Mesenteric fat pad (tissue), 1 donor: ENCODE measurements around the gene PSMB11. TPM values are rescaled to one million over a fixed set of nuclear protein-coding genes. Genes with fewer than 3 reads are reported as not detected.
"Not testable (repeated sequence)": the region's sequence is repeated elsewhere in the genome, so short reads cannot be mapped to it uniquely, and the experiment has no call there.

Experiments
- DNase-seq: peaks from one replicate; pipeline ENCODE4 v3.0.0-alpha.2; 2020; ENCODE audit warnings: low spot score
- long read RNA-seq: library from polyadenylated mRNA; unstranded; transcript quantifications from one replicate; pipeline ENCODE4 v2.0.0, GENCODE V29; 2020
- total RNA-seq: library from RNA; stranded (reverse); fragmentation: NEBNext Ultra II Directional; extraction: Animal tissue kit (Norgen Biotek cat#: 25700); gene quantifications from one replicate; pipeline ENCODE4 v1.2.1, GENCODE V29; 2021
- donor health status: DM: yes; HTN: yes; CAD: no.

The PSMB11 gene
- total RNA-seq: not detected
- long read RNA-seq: 0 reads

- DNase-seq: no peak
Observed at GRCh38 chr14:23042162-23042965, at the start of gene PSMB11. PSMB11 (plus strand) TSS chr14:23042212; CDS start chr14:23042226, 14 bp downstream.

GRCh38 chr14:22993517-22993916 is 48.5 kb upstream of the PSMB11 start:
- DNase-seq: no peak

- DNase-seq: no peak
Observed at GRCh38 chr14:22994762-22995275, 47.2 kb upstream of the PSMB11 start.

- DNase-seq: peak; percentile 62
Observed at GRCh38 chr14:22995889-22996625, 46.0 kb upstream of the PSMB11 start.

DNA sequence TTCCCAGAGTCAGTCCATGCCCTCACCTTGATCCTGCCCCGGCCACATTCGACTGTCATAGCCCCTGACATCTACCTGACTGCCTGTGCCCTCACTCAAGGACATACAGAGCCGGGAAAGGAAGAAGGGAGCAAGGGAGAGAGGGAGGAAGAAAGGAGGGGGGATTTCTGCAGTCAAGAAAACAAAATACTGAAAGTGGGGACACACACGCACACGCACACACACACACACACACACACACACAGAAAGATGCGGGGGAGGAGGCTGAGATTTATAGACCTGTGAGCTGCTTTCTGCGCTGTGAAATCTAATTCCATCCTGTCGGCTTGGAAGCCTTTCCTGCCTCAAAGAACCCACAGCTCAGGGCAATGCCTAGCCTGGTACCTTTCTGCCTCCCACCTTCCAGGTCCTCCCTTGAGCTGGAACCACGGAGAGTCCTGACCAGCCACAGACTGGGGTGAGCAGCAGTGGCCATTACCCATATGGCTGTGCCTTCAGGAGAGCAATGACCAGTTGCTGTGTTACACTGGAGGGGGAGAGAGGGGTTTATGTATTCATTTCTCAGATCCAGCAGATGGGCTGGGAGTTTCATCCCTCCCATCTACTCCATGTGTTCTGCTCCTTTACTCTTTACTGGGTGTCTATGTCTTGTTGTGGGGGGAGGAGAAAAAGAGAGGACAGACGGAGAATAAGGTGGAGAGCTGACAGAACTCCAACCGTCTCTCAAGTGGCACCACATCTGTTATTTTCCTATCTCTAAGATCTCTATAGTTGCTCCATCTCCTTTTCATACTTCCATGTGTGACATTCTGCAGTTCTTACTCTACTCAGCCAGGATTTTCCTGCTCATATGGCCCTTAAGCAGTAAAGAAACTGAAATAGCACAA is 45.0 kb upstream of the PSMB11 start:
- DNase-seq: peak; percentile 55

DNA sequence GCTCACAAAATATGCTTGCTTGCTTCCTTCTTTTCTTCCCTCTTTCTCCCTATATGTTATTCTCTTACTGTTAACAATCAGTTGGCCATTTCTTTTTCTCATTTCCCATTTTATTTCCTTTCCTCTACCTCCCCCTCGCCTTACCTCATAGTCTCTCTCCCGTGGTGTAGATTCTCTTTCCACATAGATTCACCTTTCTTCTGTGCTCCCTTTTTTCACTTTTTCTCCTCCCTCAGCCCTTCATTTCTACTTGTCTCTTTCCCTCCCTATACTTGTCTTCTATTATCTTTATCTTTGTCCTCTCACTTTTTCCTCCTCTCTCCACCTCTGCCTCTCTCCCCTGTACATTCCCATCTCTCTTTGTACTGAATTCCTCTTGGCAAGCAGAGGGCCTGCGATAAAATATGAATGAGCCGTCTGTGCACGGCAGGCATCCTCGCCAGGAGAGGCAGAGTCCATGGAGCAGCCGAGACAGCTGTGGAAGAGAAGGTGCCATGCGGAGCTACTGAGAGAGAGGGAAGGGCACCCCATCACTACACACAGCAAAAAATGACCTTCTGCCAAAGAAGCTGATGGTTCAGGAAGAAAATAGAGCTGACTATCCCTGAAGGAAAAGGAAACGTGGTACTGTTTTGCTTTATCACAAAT is 44.2 kb upstream of the PSMB11 start:
- peak; percentile 18 for DNase-seq

- DNase-seq: peak; percentile 85
Observed at GRCh38 chr14:22998329-22999012, 43.5 kb upstream of the PSMB11 start.

DNA sequence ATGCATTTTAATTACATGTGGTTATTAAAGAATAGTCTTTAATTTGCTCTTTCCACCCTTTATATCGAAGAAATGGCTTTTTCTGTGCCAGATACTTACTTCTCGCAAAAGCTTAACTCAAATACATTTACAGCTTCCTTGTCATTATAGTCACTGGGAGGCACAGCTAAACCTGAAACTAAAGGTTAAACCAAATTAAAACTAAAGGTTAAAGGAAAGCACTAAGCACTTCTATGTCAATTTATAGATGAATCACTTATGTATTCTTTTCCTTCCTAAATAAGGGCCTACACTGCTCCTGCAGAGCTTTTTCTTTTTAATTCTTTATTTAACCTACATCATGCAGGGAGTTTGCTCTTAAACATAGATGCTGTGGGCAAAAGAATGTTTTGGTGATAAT is 41.2 kb upstream of the PSMB11 start:
- DNase-seq: no peak

GRCh38 chr14:23002592-23002991 is 39.4 kb upstream of the PSMB11 start:
- no peak for DNase-seq

GRCh38 chr14:23004274-23004673 is 37.7 kb upstream of the PSMB11 start:
- DNase-seq: not testable (repeated sequence)

DNA sequence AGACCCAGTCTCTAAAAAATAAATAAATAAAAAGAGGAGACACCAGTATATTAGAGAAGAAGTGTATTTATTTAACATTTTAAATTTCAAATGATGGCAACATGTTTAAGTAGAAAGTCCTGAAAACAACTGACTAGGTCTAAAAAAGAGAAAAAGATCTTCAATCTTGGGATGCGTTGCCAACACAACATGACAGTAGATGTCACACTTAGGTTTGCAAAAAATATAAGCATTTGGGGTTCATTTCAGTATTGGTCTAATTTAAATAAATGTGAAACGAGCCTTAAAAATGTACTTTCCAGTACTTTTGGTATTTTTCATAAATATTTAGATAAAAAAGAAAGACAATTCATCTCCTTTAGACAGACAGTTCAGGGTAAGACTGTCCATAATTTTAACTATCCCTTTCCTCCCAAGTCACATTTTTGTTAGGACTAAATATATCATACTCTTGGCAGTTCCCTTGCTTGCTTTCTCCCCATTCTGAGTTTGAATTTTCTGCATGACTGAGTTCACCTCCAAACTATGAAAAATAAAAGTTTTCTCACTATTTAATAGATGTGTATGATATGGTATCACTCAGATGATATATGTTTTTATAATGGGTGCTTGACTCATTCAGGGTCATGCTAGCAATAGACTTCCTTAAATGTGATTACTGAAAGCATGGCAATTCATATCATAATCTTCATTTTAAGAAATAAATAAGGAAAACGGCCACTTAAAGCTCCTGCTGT is 36.4 kb upstream of the PSMB11 start:
- DNase-seq: no peak

DNA sequence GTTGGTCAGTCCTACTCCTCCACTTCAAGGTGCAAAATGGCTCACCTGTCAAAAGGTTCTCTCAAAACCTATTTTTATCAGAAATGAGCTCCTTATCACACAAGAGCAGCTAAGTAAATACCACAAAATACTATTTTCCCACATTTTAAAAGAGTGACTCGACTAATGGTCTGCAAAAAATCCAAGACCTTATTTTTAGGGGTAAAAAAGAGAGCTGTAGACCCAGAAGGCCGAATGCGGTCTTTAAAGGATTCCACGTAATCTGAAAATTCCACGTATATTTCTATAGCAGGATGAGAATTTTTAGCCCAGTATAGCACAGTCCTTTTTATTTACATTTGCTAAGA is 35.9 kb upstream of the PSMB11 start:
- no peak for DNase-seq

GRCh38 chr14:23006544-23007419 is 35.2 kb upstream of the PSMB11 start:
- peak; percentile 98 for DNase-seq

GRCh38 chr14:23008831-23009230 is 33.2 kb upstream of the PSMB11 start:
- DNase-seq: no peak

GRCh38 chr14:23009483-23009938 is 32.5 kb upstream of the PSMB11 start:
- no peak for DNase-seq

DNA sequence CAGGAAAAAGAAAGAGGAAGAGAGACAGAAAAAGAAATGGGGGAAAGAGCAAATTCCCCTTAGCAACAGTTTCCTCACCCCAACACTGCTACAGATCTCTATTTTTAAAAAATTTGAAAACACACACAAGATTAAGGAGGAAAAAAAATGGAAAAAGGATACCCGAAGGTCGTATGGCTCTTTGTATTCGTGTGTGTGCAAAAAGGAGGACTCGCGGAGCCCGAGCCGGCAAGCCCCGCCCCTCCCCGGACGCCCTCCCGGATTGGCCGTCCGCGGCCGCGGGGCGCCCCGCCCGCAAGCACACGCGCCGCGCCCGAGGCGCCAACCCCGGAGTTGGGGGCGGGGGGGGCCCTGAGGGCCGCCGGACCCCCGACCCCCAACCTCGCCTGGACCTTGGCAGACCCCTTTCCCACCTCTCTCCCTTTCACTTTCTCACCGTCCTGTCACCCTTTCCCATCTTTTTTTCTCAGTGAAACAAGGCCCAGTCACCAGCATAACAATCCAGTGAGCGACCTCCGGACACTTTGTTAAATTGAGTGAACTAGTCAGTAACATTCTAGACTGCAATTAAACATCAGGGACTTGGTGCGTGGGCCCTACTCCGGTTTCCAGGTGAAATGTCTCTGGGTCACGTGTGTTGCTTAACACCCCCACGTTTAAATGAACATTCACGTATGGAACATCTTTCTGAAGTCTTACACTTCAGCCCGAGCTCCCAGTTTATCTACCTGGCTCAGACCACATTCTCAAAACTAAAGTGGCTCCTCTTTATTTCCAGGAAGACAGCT is 31.9 kb upstream of the PSMB11 start, which contains the start of gene C14orf93:
Gene C14orf93, minus strand, starts transcription at position 205 of the 788 bp plus-strand sequence. CDS start 11,120 bp downstream, outside the sequence.
- DNase-seq: peak; percentile 92

DNA sequence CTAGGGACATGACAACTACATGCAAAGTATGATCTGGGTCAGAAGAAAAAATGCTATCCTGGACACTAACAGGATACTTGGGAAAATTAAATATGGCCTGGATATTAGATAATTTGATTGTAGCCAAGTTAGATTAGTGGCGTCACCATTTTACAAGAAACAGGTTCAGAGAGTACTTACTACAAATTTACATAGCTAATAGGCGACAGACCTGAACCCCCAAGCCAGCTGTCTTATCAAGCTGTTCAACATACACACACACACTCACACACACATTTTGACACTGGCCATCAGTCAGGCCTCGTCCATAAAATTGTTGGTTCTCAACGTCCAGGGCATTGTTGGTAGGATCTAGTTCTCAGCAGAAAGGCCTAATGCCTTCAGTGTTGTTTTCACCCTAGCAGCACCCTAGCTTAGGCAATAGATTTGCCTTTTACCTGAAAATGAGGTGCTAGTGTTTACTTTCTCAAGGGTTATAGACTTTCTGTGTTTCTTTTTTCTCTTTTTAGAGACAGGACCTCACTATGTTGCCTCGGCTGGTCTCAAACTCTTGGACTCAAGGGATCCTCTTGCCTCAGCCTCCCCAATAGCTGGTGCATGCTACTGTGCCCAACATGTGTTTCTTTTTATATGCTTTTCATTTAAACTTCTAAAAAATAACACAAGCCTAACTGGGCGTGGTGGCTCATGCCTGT is 28.8 kb upstream of the PSMB11 start:
- DNase-seq: no peak
